ENCODE results near the gene TTC28. TPM values are rescaled to one million over a fixed set of nuclear protein-coding genes. Genes with fewer than 3 reads are reported as not detected.
"Not testable (repeated sequence)": the region's sequence is repeated elsewhere in the genome, so short reads cannot be mapped to it uniquely, and the experiment has no call there.

TTC28 gene
- polyA plus RNA-seq, 3 donors from 2014 or later = 0.03 to 0.65 TPM; not detected in 1

DNA sequence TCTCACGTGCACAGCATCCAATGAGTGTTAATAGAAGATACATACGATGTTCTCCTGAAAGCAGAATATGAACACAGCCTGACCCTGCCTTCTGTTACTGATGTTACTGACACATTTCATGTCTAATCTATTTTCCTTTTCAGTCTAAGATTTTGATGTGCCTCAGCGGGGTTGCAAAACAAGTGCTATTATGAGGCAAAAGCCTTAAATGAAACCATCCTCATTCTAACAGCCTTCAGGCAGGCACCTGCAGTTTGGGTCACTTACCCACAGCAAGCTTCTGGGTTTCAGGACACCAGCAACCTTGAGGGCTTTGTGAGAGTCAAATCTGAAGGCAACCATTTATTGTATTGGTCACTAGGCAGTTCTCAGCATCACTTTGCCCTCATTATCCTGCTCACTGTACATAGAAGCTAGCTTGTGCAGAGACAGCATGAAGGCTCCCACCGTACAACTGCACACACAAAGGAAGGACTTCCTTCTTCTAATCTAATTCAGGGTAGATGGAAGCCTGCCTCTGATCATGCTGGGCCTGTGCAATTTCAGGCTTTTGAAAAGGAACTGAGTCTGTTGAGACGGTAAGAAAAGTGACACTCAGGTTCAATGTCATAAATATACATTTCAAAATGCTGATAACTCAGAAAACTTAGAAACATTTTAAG, 577.4 kb downstream of the TTC28 start:
- no peaks in the 10 kb centered on the region for H3K9me3 Mint-ChIP-seq
- no peak for DNase-seq
- no peak overlapping the region for H3K27ac Mint-ChIP-seq
- H3K27me3 Mint-ChIP-seq (ENCODE audit: low read depth in 3 of 3) = peaks cover 0 to 15% (median 2%) of the 10 kb centered on the region in 3 donors
- peaks cover 5 to 7% of the 10 kb centered on the region in 2 donors for H3K4me1 Mint-ChIP-seq
- H3K36me3 Mint-ChIP-seq = peaks cover 0 to 6% (median 0%) of the 10 kb centered on the region in 3 donors
- H3K4me3 Mint-ChIP-seq = no peak overlapping the region

DNA sequence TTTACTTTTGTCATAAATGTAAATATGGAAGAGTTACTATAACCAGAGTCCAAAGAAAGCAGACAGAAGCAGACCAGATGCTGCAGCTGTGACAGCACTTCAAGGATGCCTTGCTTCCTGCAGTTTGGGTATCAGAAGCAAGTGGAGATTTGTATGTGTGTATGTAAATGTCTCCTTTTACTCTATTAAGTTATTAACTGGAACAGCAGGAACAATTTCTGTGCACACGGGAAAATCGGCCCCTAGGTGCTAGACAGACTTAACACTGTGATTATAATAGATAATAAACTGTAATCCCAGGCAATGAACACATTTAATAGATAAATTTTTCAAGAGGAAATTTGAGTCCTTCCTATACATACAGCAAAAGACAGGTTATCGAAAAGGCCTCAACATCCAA, 582.0 kb downstream of the TTC28 start:
- DNase-seq = no peak
- H3K4me1 Mint-ChIP-seq = no peaks in the 10 kb centered on the region
- no peak overlapping the region for H3K4me3 Mint-ChIP-seq
- no peaks in the 10 kb centered on the region for H3K36me3 Mint-ChIP-seq
- no peaks in the 10 kb centered on the region for H3K9me3 Mint-ChIP-seq
- no peak overlapping the region for H3K27ac Mint-ChIP-seq
- peaks cover 0 to 6% (median 2%) of the 10 kb centered on the region in 3 donors for H3K27me3 Mint-ChIP-seq (ENCODE audit: low read depth in 3 of 3)

DNA sequence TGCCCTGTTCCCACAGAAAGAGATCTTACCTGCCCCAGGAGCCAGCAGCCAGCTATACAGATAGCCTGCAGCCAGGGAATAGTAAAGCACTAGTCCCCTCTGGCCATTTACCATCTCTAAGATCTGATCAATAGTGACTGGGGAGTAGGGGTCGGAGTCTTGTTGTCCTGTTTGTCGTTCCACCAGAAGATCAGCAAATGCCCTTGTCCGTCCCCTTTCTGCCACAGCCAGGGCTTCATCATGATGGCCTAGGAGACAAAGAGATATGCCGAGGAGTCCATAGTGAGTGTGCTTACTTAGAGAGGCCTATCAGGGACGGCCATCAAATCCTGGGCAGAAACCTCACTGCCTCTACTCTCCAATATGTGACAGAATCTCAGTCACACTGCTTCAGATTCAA, 583.5 kb downstream of the TTC28 start:
- H3K27me3 Mint-ChIP-seq (ENCODE audit: low read depth in 3 of 3) = peaks cover 0 to 4% (median 2%) of the 10 kb centered on the region in 3 donors
- H3K9me3 Mint-ChIP-seq = no peaks in the 10 kb centered on the region
- DNase-seq = no peak
- H3K4me1 Mint-ChIP-seq = no peaks in the 10 kb centered on the region
- no peak overlapping the region for H3K27ac Mint-ChIP-seq
- H3K36me3 Mint-ChIP-seq = no peaks in the 10 kb centered on the region
- no peak overlapping the region for H3K4me3 Mint-ChIP-seq

GRCh38 chr22:28095316-28096095, 584.1 kb downstream of the TTC28 start:
- Mint-ChIP-seq H3K27ac (no peak overlapping the region), H3K4me1 (no peaks in the 10 kb centered on the region), H3K4me3 (no peak overlapping the region), H3K9me3 (no peaks in the 10 kb centered on the region), H3K27me3 (ENCODE audit: low read depth in 3 of 3) (peaks cover 0 to 2% (median 2%) of the 10 kb centered on the region in 3 donors), H3K36me3 (no peaks in the 10 kb centered on the region)
- no peak for DNase-seq

DNA sequence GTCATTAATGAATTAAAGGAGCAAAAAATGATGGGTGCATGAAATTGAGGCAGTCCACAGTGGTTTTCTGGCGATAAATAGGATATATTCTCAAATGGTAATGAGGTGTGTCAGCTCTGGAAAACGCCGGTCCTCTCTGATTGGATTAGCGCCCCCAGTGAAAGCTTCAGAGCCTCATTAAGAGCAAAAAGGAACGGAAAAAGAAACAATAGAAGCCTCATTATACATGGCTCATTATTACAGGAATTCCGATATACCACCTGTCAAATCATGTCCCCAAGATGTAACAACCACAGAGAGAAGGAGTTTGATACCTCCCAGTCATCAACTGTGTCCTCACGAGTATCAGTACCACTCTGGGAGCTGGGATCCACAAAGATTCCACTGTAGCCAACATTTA, 584.9 kb downstream of the TTC28 start:
- H3K36me3 Mint-ChIP-seq = no peaks in the 10 kb centered on the region
- no peak overlapping the region for H3K4me3 Mint-ChIP-seq

GRCh38 chr22:28093711-28094110, 585.9 kb downstream of the TTC28 start:
- H3K4me1 Mint-ChIP-seq = no peaks in the 10 kb centered on the region
- peaks cover 0 to under 1% (median 0%) of the 10 kb centered on the region in 6 donors for H3K9me3 Mint-ChIP-seq
- H3K36me3 Mint-ChIP-seq = no peaks in the 10 kb centered on the region
- DNase-seq = no peak
- H3K27ac Mint-ChIP-seq = no peak overlapping the region
- H3K4me3 Mint-ChIP-seq = no peak overlapping the region
- no peaks in the 10 kb centered on the region for H3K27me3 Mint-ChIP-seq (ENCODE audit: low read depth in 3 of 3)

More for the DNA sequence above, 584.9 kb downstream of the TTC28 start:
- Mint-ChIP-seq H3K9me3 (no peaks in the 10 kb centered on the region), H3K27me3 (ENCODE audit: low read depth in 3 of 3) (peaks cover 0 to 2% (median 2%) of the 10 kb centered on the region in 3 donors), H3K27ac (no peak overlapping the region), H3K4me1 (no peaks in the 10 kb centered on the region)
- DNase-seq = no peak

GRCh38 chr22:28091486-28091885, 588.2 kb downstream of the TTC28 start:
- Mint-ChIP-seq H3K4me3 (no peak overlapping the region), H3K27ac (no peak overlapping the region)

GRCh38 chr22:28089541-28089940, 590.1 kb downstream of the TTC28 start:
- H3K36me3 Mint-ChIP-seq; H3K27ac Mint-ChIP-seq; H3K27me3 Mint-ChIP-seq (ENCODE audit: low read depth in 3 of 3); H3K4me3 Mint-ChIP-seq; H3K4me1 Mint-ChIP-seq; DNase-seq; H3K9me3 Mint-ChIP-seq: not testable (repeated sequence)

More at GRCh38 chr22:28091486-28091885, 588.2 kb downstream of the TTC28 start:
- no peaks in the 10 kb centered on the region for H3K36me3 Mint-ChIP-seq
- no peaks in the 10 kb centered on the region for H3K4me1 Mint-ChIP-seq
- peaks cover 0 to 2% (median 2%) of the 10 kb centered on the region in 3 donors for H3K27me3 Mint-ChIP-seq (ENCODE audit: low read depth in 3 of 3)
- peaks cover 0 to 3% (median 0%) of the 10 kb centered on the region in 6 donors for H3K9me3 Mint-ChIP-seq
- no peak for DNase-seq

DNA sequence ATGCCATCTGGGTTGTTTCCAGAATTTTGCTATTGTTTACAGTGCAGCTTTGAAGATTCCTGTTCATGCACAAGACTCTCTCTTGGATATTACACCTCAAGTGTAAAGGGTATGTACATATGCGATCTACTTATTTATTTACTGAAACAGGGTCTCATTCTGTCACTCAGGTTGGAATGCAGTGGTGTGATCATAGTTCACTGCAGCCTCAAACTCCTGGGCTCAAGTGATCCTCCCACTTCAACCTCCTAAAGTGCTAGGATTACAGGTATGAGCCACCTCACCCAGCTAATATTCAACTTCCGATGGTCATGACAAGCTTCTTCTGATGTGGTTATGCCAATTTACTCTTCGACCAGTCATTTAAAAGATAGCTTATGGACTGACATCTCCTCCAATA, 602.5 kb downstream of the TTC28 start:
- Mint-ChIP-seq H3K36me3 (peaks cover 0 to under 1% (median 0%) of the 10 kb centered on the region in 3 donors), H3K27me3 (ENCODE audit: low read depth in 3 of 3) (peaks cover 0 to 9% (median 2%) of the 10 kb centered on the region in 3 donors), H3K4me3 (no peak overlapping the region), H3K4me1 (no peaks in the 10 kb centered on the region), H3K27ac (no peak overlapping the region), H3K9me3 (no peaks in the 10 kb centered on the region)
- no peak for DNase-seq

- Mint-ChIP-seq H3K4me3 (no peak overlapping the region), H3K27ac (no peak overlapping the region)
Observed at GRCh38 chr22:28075358-28075981, 604.2 kb downstream of the TTC28 start.

DNA sequence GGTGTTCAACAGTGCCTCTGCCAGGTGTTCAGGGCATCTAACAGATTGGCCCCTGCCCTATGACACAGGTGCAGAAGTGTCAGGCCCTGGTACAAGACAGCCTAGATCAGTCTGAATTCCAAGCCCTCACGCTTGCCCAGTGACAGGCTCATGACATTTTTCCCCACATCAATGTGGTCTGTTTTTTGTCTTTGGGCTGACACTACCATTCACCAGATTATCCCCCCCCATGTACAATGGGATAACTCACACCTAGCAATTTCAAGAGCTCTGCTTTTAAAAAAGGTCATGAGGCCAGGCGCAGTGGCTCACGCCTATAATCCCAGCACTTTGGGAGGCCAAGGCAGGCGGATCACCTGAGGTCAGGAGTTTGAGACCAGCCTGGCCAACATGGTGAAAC, 605.1 kb downstream of the TTC28 start:
- Mint-ChIP-seq H3K36me3 (peaks cover 0 to 6% (median 0%) of the 10 kb centered on the region in 3 donors), H3K9me3 (no peaks in the 10 kb centered on the region), H3K4me3 (no peak overlapping the region), H3K27ac (no peak overlapping the region), H3K27me3 (ENCODE audit: low read depth in 3 of 3) (peaks cover 0 to 4% (median 2%) of the 10 kb centered on the region in 3 donors), H3K4me1 (no peaks in the 10 kb centered on the region)
- DNase-seq = no peak

More at GRCh38 chr22:28075358-28075981, 604.2 kb downstream of the TTC28 start:
- Mint-ChIP-seq H3K36me3 (peaks cover 0 to 6% (median 0%) of the 10 kb centered on the region in 3 donors), H3K4me1 (no peaks in the 10 kb centered on the region), H3K27me3 (ENCODE audit: low read depth in 3 of 3) (peaks cover 0 to 8% (median under 1%) of the 10 kb centered on the region in 3 donors), H3K9me3 (no peaks in the 10 kb centered on the region)
- DNase-seq = no peak

DNA sequence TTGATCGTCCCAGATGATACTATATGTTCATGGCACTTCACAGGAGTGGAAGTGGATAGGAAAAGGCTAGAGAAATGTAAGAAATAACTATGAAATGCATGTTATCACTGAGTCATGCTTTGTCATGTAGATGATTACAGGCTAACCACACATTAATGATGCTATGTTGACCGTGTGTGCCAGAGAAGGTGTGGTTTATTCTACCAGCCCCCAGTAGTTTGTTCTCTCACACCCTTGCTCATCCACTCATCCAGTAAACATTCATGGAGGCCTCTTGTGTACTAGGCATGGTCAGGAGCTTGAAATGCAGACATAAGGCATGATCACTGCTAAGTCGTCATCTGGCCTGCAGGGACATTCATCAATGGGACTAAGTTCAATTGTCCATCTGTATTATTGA, 607.6 kb downstream of the TTC28 start:
- Mint-ChIP-seq H3K27me3 (ENCODE audit: low read depth in 3 of 3) (peaks cover 0 to 4% (median 2%) of the 10 kb centered on the region in 3 donors), H3K4me3 (no peak overlapping the region), H3K9me3 (no peaks in the 10 kb centered on the region), H3K36me3 (peaks cover 0 to 6% (median 0%) of the 10 kb centered on the region in 3 donors), H3K4me1 (no peaks in the 10 kb centered on the region), H3K27ac (no peak overlapping the region)
- DNase-seq = no peak

DNA sequence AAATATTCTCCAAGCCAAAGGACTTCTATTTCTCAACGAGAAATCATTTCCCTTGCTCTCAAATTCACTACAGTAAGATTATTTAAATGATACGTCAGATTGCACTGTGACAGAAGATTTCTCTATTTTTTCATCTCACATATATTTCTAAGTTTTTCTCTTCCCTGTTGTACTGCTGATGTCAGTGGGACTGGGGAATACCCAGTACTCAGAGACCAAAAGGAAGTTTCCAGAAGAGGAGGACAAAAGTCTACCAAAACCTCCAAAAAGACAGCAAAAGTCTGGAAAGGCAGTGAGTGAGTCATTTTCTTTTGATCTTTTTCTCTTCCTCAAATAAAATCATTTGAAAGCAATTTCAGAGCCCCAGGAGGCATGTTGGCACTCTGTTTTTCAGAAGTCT, 610.8 kb downstream of the TTC28 start:
- Mint-ChIP-seq H3K9me3 (peaks cover 0 to 2% (median 0%) of the 10 kb centered on the region in 6 donors), H3K4me3 (no peak overlapping the region), H3K27me3 (ENCODE audit: low read depth in 3 of 3) (peaks cover 2 to 3% (median 2%) of the 10 kb centered on the region in 3 donors), H3K36me3 (peaks cover 0 to 6% (median 0%) of the 10 kb centered on the region in 3 donors), H3K27ac (no peak overlapping the region), H3K4me1 (no peaks in the 10 kb centered on the region)
- DNase-seq = no peak

DNA sequence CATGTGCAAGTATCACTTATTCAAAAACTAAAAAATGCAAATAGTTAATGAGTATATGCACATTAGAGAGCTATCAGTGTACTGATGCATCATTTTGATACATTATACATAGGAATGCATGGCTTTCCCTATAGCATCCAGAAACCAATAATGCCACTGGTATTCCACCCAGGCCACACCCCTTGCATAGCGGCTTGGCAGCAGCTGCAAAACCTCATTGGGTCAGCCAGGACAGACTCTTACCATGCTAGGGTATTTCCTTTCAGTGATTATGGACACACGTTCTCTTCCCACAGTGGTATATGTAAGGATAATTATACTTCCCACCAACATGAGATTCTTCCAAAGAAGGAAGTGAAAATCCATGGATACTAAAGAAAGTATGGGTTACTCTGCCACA, 614.7 kb downstream of the TTC28 start:
- Mint-ChIP-seq H3K4me3 (no peak overlapping the region), H3K4me1 (no peaks in the 10 kb centered on the region), H3K27ac (no peak overlapping the region), H3K36me3 (no peaks in the 10 kb centered on the region), H3K27me3 (ENCODE audit: low read depth in 3 of 3) (peaks cover 0 to 9% (median 9%) of the 10 kb centered on the region in 3 donors), H3K9me3 (peaks cover 0 to 5% (median 1%) of the 10 kb centered on the region in 6 donors)
- DNase-seq = no peak
